UCSD-AML1 (cell line): ENCODE measurements around the gene ATRIP.

ENCODE experiments used
- DNase-seq: peaks from one replicate; lab custom pipeline; 2025; ENCODE audit not compliant: unreplicated experiment; lab: John Stamatoyannopoulos, UW

The ATRIP gene

GRCh38 chr3:48501196-48501595, 54.7 kb downstream of the ATRIP start:
- no peak for DNase-seq

- DNase-seq = no peak
Measured at GRCh38 chr3:48502121-48502520, 55.6 kb downstream of the ATRIP start.

GRCh38 chr3:48502728-48503168, 56.2 kb downstream of the ATRIP start:
- no peak for DNase-seq

- peak; percentile 38 for DNase-seq
Measured at GRCh38 chr3:48503401-48504050, 57.0 kb downstream of the ATRIP start.

GRCh38 chr3:48504051-48504946, 57.8 kb downstream of the ATRIP start, which contains the start of gene SHISA5:
Gene SHISA5 (minus strand): TSS chr3:48504174. CDS start chr3:48504094, 80 bp downstream.
- peak; percentile 77 for DNase-seq

GRCh38 chr3:48505146-48505545, 58.6 kb downstream of the ATRIP start:
- DNase-seq = no peak

GRCh38 chr3:48505968-48506504, 59.5 kb downstream of the ATRIP start:
- DNase-seq = no peak

GRCh38 chr3:48507256-48508061, 60.9 kb downstream of the ATRIP start:
- DNase-seq = peak; percentile 68

GRCh38 chr3:48511551-48511950, 65.0 kb downstream of the ATRIP start:
- no peak for DNase-seq

GRCh38 chr3:48514431-48515227, 68.1 kb downstream of the ATRIP start:
- DNase-seq = no peak
